Measurements from ENCODE around the gene FBXO38.

DNA sequence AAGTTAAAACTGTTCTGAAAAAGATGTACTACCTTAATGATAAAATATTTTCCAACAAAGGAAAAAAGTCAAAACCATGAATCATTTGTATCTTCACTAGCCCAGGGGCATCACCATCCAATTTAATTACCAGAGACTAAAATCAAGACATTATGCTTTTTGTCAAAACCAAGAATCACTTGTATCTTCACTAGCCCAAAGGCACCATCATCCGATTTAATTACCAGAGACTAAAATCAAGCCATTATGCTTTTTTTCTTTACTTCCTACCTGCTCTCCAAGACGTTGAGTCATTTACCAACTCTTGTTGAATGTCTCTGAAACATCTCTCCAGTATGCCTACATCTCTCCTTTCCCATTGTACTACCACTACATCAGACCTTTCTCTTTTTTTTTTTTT lies 37.9 kb downstream of the FBXO38 start:
- TF ChIP-seq POLR2A (IDR thresholded peaks at IDR 0.05) (no peak), CTCF (IDR thresholded peaks at IDR 0.05) (no peak)

All from adrenal gland (tissue), 5 donors.